ENCODE data around the gene TMEM123.
A peak's percentile ranks its signal among the peaks of the same experiment; 100 is the strongest.

The TMEM123 gene

DNA sequence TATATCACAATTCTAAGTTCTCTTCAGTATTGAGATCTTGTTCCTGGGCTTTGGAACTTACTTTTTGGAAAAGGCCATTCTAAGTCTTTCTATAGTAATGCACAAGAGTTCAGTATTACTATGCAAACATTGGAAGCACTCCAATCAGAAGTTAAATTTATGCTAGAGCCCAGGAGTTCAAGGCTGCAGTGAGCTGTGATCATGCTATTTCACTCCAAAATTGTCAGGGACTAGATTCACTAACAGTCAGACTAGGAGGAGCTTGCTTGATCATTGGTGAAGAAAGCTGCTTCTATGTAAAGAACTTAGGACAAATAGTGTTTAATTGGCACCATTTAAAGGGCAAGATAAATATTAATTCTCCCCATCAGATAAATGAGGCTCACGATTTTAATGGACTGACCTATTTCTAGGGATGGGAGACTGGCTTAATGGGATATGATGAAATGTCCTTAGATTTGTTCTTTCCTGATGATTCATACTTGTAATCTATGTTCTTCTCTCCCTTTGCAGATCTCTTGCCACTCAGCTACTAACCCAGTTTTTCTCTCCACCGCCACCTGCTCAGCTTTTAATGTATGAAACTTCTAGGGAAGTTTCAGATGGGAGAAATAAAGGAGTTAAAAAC, 32.6 kb upstream of the TMEM123 start:
- H3K27ac Mint-ChIP-seq: no peak overlapping the region
- H3K9me3 Mint-ChIP-seq: no peaks in the 10 kb centered on the region
- peaks cover 26% of the 10 kb centered on the region for H3K4me1 Mint-ChIP-seq (ENCODE audit: low read depth)
- no peaks in the 10 kb centered on the region for H3K36me3 Mint-ChIP-seq (ENCODE audit: low read depth)
- no peaks in the 10 kb centered on the region for H3K27me3 Mint-ChIP-seq
- DNase-seq: no peak
- no peak overlapping the region for H3K4me3 Mint-ChIP-seq

DNA sequence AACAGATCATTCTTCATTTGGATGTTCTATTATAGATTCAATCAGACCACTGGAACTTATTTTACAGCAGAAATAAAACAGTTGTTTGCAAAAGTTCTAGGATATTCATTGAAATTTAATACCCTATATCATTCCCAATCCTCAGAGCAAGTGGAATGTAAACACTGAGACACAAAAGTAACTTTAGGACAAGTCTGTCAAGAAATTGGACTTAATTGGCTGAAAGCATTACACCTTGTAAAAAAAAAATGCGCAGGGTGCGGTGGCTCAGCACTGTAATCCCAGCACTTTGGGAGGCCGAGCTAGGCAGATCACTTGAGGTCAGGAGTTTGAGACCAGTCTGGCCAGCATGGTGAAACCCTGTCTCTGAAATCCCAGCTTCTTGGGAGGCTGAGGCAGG, 29.9 kb upstream of the TMEM123 start:
- no peak overlapping the region for H3K27ac Mint-ChIP-seq
- H3K4me3 Mint-ChIP-seq: no peak overlapping the region
- no peak for DNase-seq
- peaks cover 16% of the 10 kb centered on the region for H3K4me1 Mint-ChIP-seq (ENCODE audit: low read depth)
- H3K9me3 Mint-ChIP-seq: no peaks in the 10 kb centered on the region
- H3K27me3 Mint-ChIP-seq: no peaks in the 10 kb centered on the region
- H3K36me3 Mint-ChIP-seq (ENCODE audit: low read depth): no peaks in the 10 kb centered on the region

DNA sequence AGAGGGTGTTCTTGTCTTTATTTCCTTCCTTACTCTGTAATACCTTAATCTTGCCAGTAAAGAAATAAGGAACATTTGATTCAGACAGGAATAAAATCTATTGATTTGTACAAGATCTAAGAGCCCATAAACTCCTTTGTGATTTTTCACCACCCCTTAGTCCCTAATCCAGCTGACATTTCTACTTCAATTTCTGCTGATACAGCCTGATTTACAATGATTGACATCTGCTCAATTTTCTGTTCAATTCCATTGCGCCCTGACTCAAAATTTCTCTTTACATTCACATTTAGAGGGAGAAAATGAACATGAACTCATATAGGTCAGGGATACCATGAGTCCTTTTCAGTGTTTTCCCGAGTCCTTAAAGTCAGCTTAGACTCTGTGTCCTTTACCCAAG, 27.2 kb upstream of the TMEM123 start:
- Mint-ChIP-seq H3K9me3 (no peaks in the 10 kb centered on the region), H3K4me1 (ENCODE audit: low read depth) (peaks cover 34% of the 10 kb centered on the region), H3K27me3 (no peaks in the 10 kb centered on the region), H3K27ac (no peak overlapping the region), H3K36me3 (ENCODE audit: low read depth) (no peaks in the 10 kb centered on the region), H3K4me3 (no peak overlapping the region)
- no peak for DNase-seq

DNA sequence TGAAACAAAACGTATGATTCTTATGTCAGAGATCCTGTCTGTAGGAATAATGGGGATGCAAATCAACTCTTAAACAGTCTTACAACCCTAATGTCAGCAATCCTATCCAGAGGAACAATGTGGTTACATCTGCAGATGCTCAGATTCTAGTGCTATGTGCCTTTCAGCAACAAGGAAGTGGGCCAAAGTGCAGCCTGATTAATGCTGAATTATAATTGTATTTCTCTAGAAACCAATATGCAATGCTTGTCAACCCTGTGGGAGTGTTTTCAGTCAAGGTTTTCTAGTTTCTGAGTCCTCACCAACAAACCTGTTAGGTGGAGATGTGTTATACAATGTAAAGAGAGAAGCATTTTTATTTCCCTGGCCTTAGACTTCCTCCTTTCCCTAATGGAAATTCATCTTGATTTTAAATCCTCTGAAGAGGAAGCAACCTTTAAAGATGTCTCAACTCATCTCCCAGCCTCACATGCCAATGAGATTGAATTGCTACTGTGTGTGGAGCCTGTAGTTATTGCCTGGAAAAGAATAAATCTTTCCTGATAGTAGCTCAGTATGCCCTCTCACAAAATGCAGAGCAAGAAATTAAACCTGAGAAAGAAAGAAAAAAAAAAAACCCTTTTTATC, 26.2 kb upstream of the TMEM123 start:
- Mint-ChIP-seq H3K27ac (no peak overlapping the region), H3K36me3 (ENCODE audit: low read depth) (no peaks in the 10 kb centered on the region), H3K9me3 (no peaks in the 10 kb centered on the region), H3K4me1 (ENCODE audit: low read depth) (peaks cover 43% of the 10 kb centered on the region), H3K4me3 (no peak overlapping the region), H3K27me3 (no peaks in the 10 kb centered on the region)
- no peak for DNase-seq

DNA sequence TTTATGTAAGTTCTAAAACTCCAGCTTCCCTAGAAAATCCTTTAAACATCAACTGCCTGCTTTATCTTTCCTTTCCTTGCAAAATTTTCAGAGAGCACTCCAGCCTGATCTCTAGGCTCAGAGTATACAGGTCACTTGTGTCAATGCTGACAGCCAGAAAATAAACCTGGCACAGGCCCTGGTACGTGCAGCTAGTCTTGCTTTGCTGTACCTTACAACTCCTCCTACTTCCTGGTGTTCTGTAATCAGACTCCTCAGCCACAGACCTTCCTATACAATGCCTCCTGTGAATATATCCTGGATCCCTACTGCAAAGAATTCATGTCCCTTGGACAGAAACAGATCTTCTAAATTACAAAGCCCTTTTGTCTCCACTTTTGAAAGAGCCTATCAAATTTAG, 24.2 kb upstream of the TMEM123 start:
- Mint-ChIP-seq H3K27ac (peak overlapping the region; percentile 71), H3K9me3 (no peaks in the 10 kb centered on the region), H3K4me1 (ENCODE audit: low read depth) (peaks cover 58% of the 10 kb centered on the region), H3K4me3 (no peak overlapping the region), H3K36me3 (ENCODE audit: low read depth) (no peaks in the 10 kb centered on the region), H3K27me3 (no peaks in the 10 kb centered on the region)
- no peak for DNase-seq

DNA sequence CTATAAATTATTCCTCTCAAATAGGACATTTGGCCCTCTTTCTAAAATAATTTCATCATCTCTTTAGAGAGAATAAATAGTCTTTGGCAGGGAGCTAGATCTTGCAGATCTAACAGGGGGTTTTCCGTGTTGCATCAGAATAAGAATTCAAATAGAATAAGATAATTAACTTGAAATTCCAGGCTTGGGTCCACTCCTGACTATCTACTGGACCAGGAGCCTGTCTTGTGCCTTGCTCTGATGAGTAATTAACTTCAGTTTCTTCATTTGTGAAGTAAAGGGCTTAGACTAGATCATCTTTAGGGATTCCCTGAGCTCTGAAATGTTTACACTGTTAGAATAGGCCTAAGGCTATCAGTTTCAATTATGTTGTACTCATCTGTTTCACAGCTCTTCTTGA, 23.5 kb upstream of the TMEM123 start:
- H3K27me3 Mint-ChIP-seq: no peaks in the 10 kb centered on the region
- DNase-seq: no peak
- H3K9me3 Mint-ChIP-seq: no peaks in the 10 kb centered on the region
- no peaks in the 10 kb centered on the region for H3K36me3 Mint-ChIP-seq (ENCODE audit: low read depth)
- no peak overlapping the region for H3K4me3 Mint-ChIP-seq
- H3K27ac Mint-ChIP-seq: peak overlapping the region; percentile 71
- H3K4me1 Mint-ChIP-seq (ENCODE audit: low read depth): peaks cover 66% of the 10 kb centered on the region

DNA sequence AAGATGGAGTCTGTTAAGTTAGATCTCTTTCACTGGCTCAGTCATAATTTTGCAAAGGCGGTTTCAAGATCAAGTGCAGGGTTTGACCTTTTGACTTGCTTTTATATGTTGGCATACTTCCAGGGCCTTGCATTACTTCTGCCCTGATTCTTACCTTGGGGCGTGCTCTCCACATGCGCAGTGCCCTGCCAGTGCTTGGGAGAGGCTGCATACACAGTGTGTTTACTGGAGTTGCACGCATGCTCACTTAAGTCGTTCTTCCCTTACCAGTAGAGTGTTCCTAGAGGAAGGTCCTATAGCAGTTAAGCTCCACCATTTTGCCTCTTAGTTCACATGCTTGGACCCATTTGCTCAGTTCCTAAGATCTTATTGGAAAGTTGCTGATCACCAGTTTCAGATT, 21.0 kb upstream of the TMEM123 start:
- peaks cover 85% of the 10 kb centered on the region for H3K4me1 Mint-ChIP-seq (ENCODE audit: low read depth)
- H3K9me3 Mint-ChIP-seq: no peaks in the 10 kb centered on the region
- no peaks in the 10 kb centered on the region for H3K27me3 Mint-ChIP-seq
- no peak overlapping the region for H3K4me3 Mint-ChIP-seq
- no peak overlapping the region for H3K27ac Mint-ChIP-seq
- no peaks in the 10 kb centered on the region for H3K36me3 Mint-ChIP-seq (ENCODE audit: low read depth)
- DNase-seq: no peak

DNA sequence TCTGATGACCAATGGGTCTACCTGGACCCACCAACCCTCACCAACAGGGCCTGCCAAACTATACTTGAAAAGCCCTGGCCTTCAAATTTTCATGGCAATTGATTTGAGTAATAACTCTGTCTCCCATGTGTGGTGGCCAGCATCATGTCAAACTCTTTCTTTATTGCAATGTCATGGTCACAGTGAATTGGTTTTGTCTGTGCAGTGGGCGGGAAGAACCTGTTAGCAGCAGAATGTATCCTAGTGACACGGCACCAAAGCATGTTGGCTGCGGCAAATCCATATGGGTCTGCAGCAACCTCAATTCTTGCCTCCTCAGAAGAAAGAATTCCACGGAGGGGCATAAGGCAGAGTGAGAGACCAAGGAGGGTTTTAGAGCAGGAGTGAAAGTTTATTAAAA, 19.6 kb upstream of the TMEM123 start:
- Mint-ChIP-seq H3K4me1 (ENCODE audit: low read depth) (peaks cover 86% of the 10 kb centered on the region), H3K27ac (no peak overlapping the region), H3K9me3 (no peaks in the 10 kb centered on the region), H3K4me3 (no peak overlapping the region), H3K36me3 (ENCODE audit: low read depth) (no peaks in the 10 kb centered on the region), H3K27me3 (no peaks in the 10 kb centered on the region)
- DNase-seq: no peak

DNA sequence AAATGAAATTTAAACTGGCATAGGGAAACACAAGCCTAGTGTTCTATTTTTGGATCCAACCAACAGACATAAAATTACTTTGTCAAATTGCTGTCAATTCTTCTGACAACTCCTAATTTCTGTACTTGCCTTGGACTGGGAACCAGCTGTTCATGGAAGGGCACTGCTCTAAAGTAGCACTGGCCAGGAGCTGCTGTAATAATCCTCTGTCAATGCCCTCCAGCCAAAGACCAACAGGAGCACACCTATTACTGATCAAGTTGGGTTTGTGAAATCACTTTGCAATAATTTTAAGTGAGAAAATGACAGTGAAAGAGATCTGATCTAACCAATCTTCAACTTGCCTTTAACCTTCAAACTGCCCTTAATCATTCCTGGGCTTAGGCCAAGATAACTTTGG, 18.9 kb upstream of the TMEM123 start:
- DNase-seq: no peak
- Mint-ChIP-seq H3K4me3 (no peak overlapping the region), H3K9me3 (no peaks in the 10 kb centered on the region), H3K27ac (no peak overlapping the region), H3K4me1 (ENCODE audit: low read depth) (peaks cover 86% of the 10 kb centered on the region), H3K27me3 (no peaks in the 10 kb centered on the region), H3K36me3 (ENCODE audit: low read depth) (no peaks in the 10 kb centered on the region)

DNA sequence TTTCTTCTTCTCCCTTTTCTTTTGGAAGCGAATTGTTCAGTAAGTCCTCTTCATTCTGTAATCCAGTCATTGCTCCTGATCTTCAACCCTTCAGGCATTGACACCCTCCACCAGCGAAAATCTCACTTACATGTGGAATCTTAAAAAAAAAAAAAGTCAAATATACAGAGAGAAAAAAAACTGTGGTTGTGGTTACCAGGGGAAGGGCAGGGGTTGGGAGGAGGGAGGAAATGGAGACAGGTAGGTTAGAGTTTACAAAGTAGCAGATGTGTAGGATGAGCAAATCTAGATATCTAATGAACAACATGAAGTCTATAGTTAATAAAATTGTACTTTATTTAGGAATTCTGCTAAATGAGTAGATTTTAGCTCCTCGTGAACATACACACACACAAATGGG, 17.7 kb upstream of the TMEM123 start:
- Mint-ChIP-seq H3K9me3 (no peaks in the 10 kb centered on the region), H3K27ac (no peak overlapping the region), H3K36me3 (ENCODE audit: low read depth) (no peaks in the 10 kb centered on the region), H3K27me3 (no peaks in the 10 kb centered on the region), H3K4me1 (ENCODE audit: low read depth) (peaks cover 91% of the 10 kb centered on the region), H3K4me3 (peak overlapping the region; percentile 35)
- no peak for DNase-seq

DNA sequence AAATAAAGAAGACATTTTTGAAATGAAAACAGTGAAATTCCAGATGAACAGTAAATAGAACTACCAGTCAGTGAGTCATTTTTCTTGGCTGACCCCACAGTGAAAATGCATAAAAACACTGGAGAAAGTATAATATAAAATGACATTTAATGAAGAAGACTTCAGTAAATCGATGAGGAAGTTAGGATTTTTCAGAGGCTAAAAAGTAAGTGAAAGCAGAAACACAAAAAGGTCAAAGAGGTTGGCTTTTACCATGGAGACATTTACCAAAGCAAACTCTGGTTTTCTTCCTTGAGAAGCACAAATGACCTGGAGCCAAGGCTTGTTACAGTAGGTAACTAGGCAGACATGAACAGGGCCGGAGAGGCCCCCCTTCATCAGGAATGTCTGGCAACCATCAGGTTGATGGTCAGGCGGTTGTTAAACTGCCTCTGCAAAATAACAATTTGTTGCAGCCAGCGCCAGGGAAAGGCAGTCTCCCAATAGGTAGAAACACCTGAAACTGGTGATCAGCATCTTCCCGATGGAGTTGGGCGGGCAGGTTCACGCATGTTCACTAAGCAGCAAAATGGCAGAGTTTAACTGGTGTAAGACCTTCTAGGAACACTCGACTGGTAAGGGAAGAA, 16.7 kb upstream of the TMEM123 start:
- no peak overlapping the region for H3K27ac Mint-ChIP-seq
- no peak overlapping the region for H3K4me3 Mint-ChIP-seq
- no peaks in the 10 kb centered on the region for H3K36me3 Mint-ChIP-seq (ENCODE audit: low read depth)
- no peak for DNase-seq
- H3K27me3 Mint-ChIP-seq: no peaks in the 10 kb centered on the region
- H3K4me1 Mint-ChIP-seq (ENCODE audit: low read depth): peaks cover 93% of the 10 kb centered on the region
- H3K9me3 Mint-ChIP-seq: no peaks in the 10 kb centered on the region

DNA sequence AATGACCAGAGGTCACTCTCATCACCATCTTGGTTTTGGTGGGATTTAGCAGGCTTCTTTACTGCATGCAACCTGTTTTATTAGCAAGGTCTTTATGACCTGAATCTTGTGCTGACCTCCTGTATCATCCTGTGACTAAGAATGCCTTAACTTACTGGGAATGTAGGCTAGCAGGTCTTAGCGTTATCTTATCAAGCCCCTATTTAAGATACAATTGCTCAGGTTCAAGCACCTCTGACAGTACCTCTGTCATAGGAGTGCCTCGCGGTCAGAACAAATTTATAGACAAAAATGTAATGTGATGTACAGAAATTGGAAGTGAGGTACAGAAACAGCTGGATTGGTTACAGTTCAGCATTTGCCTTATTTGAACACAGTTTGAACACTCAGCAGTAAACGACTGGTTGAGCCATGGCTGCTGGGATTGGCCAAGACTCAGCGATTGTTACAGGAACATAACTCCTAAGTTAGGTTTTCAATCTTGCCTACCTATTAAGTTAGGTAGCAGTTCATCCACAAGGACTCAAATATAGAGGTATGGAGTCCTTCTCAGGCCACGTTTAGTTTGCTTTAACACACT, 16.1 kb upstream of the TMEM123 start:
- Mint-ChIP-seq H3K27ac (no peak overlapping the region), H3K4me3 (no peak overlapping the region), H3K9me3 (no peaks in the 10 kb centered on the region), H3K27me3 (no peaks in the 10 kb centered on the region), H3K36me3 (ENCODE audit: low read depth) (no peaks in the 10 kb centered on the region), H3K4me1 (ENCODE audit: low read depth) (peaks cover 92% of the 10 kb centered on the region)
- DNase-seq: no peak

DNA sequence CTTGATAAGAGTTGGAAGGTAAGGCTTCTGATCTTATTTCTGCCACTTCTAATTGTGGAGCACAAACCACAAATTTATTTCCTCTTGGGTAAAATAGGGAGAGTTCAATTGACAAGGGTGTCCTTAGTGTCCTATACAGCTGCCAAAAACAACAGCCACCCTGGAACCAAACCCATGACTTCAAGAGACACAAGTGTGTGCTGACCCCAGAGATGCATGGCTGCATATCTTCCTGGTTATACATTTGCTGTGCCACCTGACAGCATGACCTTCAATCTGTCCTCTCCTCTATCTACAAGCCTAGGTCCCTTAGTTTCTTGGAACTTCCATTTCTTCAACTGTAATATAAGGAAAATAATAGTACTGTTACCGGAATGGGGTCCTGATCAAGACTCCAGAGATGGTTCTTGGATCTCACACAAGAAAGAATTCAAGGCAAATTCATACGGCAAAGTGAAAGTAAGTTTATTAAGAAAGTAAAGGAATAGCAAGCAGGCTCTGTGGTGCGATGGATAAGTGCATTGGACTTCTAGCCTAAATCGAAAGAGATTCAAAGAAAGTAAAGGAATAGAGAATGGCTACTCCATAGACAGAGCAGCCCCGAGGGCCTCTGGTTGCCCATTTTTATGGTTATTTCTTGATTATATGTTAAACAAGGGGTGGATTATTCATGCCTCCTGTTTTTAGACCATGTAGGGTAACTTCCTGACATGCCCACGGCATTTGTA, 15.5 kb upstream of the TMEM123 start:
- Mint-ChIP-seq H3K9me3 (no peaks in the 10 kb centered on the region), H3K27me3 (no peaks in the 10 kb centered on the region), H3K27ac (peak overlapping the region; percentile 9), H3K36me3 (ENCODE audit: low read depth) (no peaks in the 10 kb centered on the region), H3K4me3 (peak overlapping the region; percentile 37), H3K4me1 (ENCODE audit: low read depth) (peaks cover 88% of the 10 kb centered on the region)
- DNase-seq: no peak

DNA sequence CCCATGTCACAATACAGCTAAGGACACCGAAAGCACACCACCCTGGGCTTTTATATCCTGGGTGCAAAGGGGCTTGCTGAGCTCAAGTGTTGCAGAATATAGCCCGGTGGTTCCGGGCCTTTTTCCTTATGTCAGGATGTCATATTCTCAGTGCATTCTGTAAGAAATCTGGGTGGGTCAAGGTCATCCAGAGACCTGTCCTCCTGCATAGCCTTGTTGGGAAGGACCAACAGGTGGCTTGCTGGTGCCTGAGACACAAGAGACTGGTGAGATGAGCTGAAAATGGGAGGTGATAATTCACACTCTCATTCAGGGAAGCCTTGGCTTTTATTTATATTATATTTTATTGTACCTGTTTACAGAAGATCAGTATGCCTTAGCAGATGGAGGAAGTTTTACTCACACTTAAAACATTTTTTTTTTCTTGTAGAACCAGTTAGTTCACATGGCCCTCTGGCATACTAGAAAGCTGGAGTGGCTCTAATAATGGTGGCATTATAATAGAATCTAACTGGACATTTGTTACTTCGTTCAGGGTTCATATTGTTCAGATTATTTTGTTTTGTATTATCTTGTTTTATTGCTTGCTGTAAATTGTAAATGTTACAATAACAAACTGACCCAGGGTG, 14.6 kb upstream of the TMEM123 start:
- DNase-seq: no peak
- Mint-ChIP-seq H3K36me3 (ENCODE audit: low read depth) (no peaks in the 10 kb centered on the region), H3K9me3 (no peaks in the 10 kb centered on the region), H3K27ac (no peak overlapping the region), H3K4me1 (ENCODE audit: low read depth) (peaks cover 89% of the 10 kb centered on the region), H3K4me3 (no peak overlapping the region), H3K27me3 (no peaks in the 10 kb centered on the region)

Measured in activated T-cell treated with anti-CD3 and anti-CD28 coated beads, Interleukin-2, amount 50 U/mL, for 24 hours (primary cell).